H1 (cell line): ENCODE measurements around the gene ICAM5. TPM values are rescaled to one million over a fixed set of nuclear protein-coding genes. Genes with fewer than 3 reads are reported as not detected.

Source experiments
- CTCF ChIA-PET: fragments of 300-600 bp; sonication (Branson Sonifier 250); formaldehyde crosslinking; loops from one replicate; lab custom pipeline; 2021; ENCODE audit not compliant: partially characterized antibody; lab: Charles Lee
- POLR2A ChIA-PET: fragments of 300-600 bp; sonication (Branson Sonifier 250); formaldehyde crosslinking; loops from one replicate; lab custom pipeline; 2021; ENCODE audit warnings: inconsistent platforms; ENCODE audit not compliant: partially characterized antibody; lab: Charles Lee
- DNase-seq, 2 experiments: peaks; one replicate each; pipeline versions ENCODE4 v3.0.0 to v3.0.0-alpha.2; 2010 to 2022; ENCODE audit warnings: low spot score in 2 of 2, low read depth in 1 of 2, mixed read lengths in 1 of 2
- FAIRE-seq: peaks from 2 replicates; lab custom pipeline; 2011; peaks lifted over from hg19 to GRCh38; lab: Jason Lieb, UNC
- H2AFZ ChIP-seq: 2 replicates; pipeline ENCODE4 v1.8.1; 2012; ENCODE audit warnings: low read length, inconsistent platforms
- H2AK5ac ChIP-seq: 2 replicates; pipeline ENCODE4 v1.6.1; 2013; ENCODE audit warnings: low read depth, low read length
- H2BK120ac ChIP-seq: replicated peaks from 2 replicates; pipeline ENCODE3; 2013; ENCODE audit warnings: low read depth, low read length, inconsistent platforms
- H2BK12ac ChIP-seq: 2 replicates; pipeline ENCODE4 v1.6.1; 2013; ENCODE audit warnings: low read depth, low read length
- H2BK15ac ChIP-seq: 2 replicates; pipeline ENCODE4 v1.6.1; 2013; ENCODE audit warnings: low read length
- H2BK20ac ChIP-seq: 2 replicates; pipeline ENCODE4 v1.6.1; 2013; ENCODE audit warnings: low read length
- H2BK5ac ChIP-seq: 2 replicates; pipeline ENCODE4 v1.6.1; 2013; ENCODE audit warnings: low read depth, low read length
- H3K14ac ChIP-seq: 2 replicates; pipeline ENCODE4 v1.6.1; 2013; ENCODE audit warnings: inconsistent platforms; ENCODE audit not compliant: insufficient read length
- H3K18ac ChIP-seq: 2 replicates; pipeline ENCODE4 v1.6.1; 2013; ENCODE audit warnings: low read length; ENCODE audit errors: extremely low read depth
- H3K23ac ChIP-seq: 2 replicates; pipeline ENCODE4 v1.6.1; 2013; ENCODE audit warnings: inconsistent platforms; ENCODE audit not compliant: insufficient read length
- H3K23me2 ChIP-seq: 2 replicates; pipeline ENCODE4 v1.6.1; 2013; ENCODE audit warnings: low read depth, low read length
- H3K27ac ChIP-seq: 2 replicates; pipeline ENCODE4 v1.6.1; 2011; ENCODE audit warnings: low read depth, low read length, inconsistent platforms
- H3K27me3 ChIP-seq, 4 experiments: replicated peaks in 1 of 4; 1 replicate in 1 of 4; 2 replicates in 3 of 4; pipeline versions ENCODE4 v1.6.1 to v1.8.1; 2011 to 2013; ENCODE audit warnings: low read length in 3 of 4, mild to moderate bottlenecking in 3 of 4, inconsistent platforms in 2 of 4, mixed read lengths in 2 of 4, moderate library complexity in 1 of 4; ENCODE audit not compliant: control insufficient read depth in 3 of 4, insufficient read depth in 3 of 4; ENCODE audit errors: extremely low read depth in 1 of 4
- H3K36me3 ChIP-seq, 4 experiments: 2 replicates each; pipeline versions ENCODE4 v1.6.1 to v1.8.1; 2011 to 2013; ENCODE audit warnings: mild to moderate bottlenecking in 4 of 4, low read length in 3 of 4, moderate library complexity in 2 of 4, control low read depth in 1 of 4, inconsistent platforms in 1 of 4; ENCODE audit not compliant: insufficient read depth in 4 of 4, control insufficient read depth in 2 of 4
- H3K4ac ChIP-seq: replicated peaks from 2 replicates; pipeline ENCODE3; 2013; ENCODE audit warnings: low read length, low read depth, mixed read lengths, inconsistent platforms; ENCODE audit not compliant: insufficient read length
- H3K4me1 ChIP-seq, 4 experiments: replicated peaks in 1 of 4; 1 replicate in 1 of 4; 2 replicates in 3 of 4; pipeline versions ENCODE4 v1.6.1 to v1.8.1; 2011 to 2013; ENCODE audit warnings: low read length in 3 of 4, inconsistent platforms in 2 of 4, mixed read lengths in 1 of 4; ENCODE audit not compliant: insufficient read depth in 4 of 4, control insufficient read depth in 3 of 4
- H3K4me2 ChIP-seq, 2 experiments: 2 replicates each; pipeline versions ENCODE4 v1.6.1 to v1.8.1; 2011 to 2013; ENCODE audit warnings: low read depth in 2 of 2, low read length in 2 of 2, control low read depth in 1 of 2, inconsistent platforms in 1 of 2, mild to moderate bottlenecking in 1 of 2; ENCODE audit not compliant: insufficient read depth in 1 of 2
- H3K4me3 ChIP-seq, 4 experiments: fragments of 200-600, 300-600 bp in 1 of 4; sonication (generic), shearing (Covaris generic), sonication (Bioruptor Twin) in 1 of 4; 2 replicates each; pipeline versions ENCODE4 v1.5.1 to v1.8.1; 2011 to 2016; ENCODE audit warnings: low read length in 4 of 4, low read depth in 3 of 4, control low read depth in 2 of 4, inconsistent platforms in 2 of 4, mild to moderate bottlenecking in 2 of 4, mixed read lengths in 1 of 4, moderate library complexity in 1 of 4; ENCODE audit not compliant: insufficient read depth in 2 of 4; ENCODE audit errors: extremely low read depth in 1 of 4
- H3K56ac ChIP-seq: replicated peaks from 2 replicates; pipeline ENCODE3; 2013; ENCODE audit warnings: low read depth, mild to moderate bottlenecking, mixed read lengths, low read length, inconsistent platforms; ENCODE audit not compliant: insufficient read length
- H3K79me1 ChIP-seq: 2 replicates; pipeline ENCODE4 v1.6.1; 2013; ENCODE audit warnings: low read depth, low read length, control low read depth
- H3K79me2 ChIP-seq, 2 experiments: 2 replicates each; pipeline versions ENCODE4 v1.6.1 to v1.8.1; 2012 to 2013; ENCODE audit warnings: low read length in 2 of 2, mild to moderate bottlenecking in 2 of 2, inconsistent platforms in 1 of 2; ENCODE audit not compliant: insufficient read depth in 2 of 2, control insufficient read depth in 1 of 2
- H3K9ac ChIP-seq, 4 experiments: replicated peaks in 1 of 4; 1 replicate in 1 of 4; 2 replicates in 3 of 4; pipeline versions ENCODE4 v1.6.1 to v1.8.1; 2011 to 2013; ENCODE audit warnings: low read depth in 3 of 4, low read length in 3 of 4, control low read depth in 2 of 4, mild to moderate bottlenecking in 2 of 4, moderate library complexity in 2 of 4, inconsistent platforms in 1 of 4; ENCODE audit errors: extremely low read depth in 1 of 4
- H3K9me3 ChIP-seq, 2 experiments: 2 replicates each; pipeline versions ENCODE4 v1.6.1 to v1.8.1; 2012 to 2013; ENCODE audit warnings: mild to moderate bottlenecking in 2 of 2, moderate library complexity in 2 of 2, control low read depth in 1 of 2, inconsistent platforms in 1 of 2, low read depth in 1 of 2, low read length in 1 of 2, mixed read lengths in 1 of 2; ENCODE audit not compliant: insufficient read depth in 2 of 2
- H4K20me1 ChIP-seq, 2 experiments: replicated peaks in 1 of 2; 2 replicates each; pipeline versions ENCODE3 to v1.8.1; 2011 to 2013; ENCODE audit warnings: inconsistent platforms in 2 of 2, low read length in 2 of 2, mild to moderate bottlenecking in 1 of 2; ENCODE audit not compliant: insufficient read depth in 2 of 2, control insufficient read depth in 1 of 2
- H4K5ac ChIP-seq: 2 replicates; pipeline ENCODE4 v1.6.1; 2013; ENCODE audit warnings: low read length, low read depth, mixed read lengths, inconsistent platforms; ENCODE audit not compliant: insufficient read length
- H4K8ac ChIP-seq: 2 replicates; pipeline ENCODE4 v1.8.0; 2013; ENCODE audit warnings: mild to moderate bottlenecking, moderate library complexity, low read length, inconsistent platforms; ENCODE audit not compliant: insufficient read depth; ENCODE audit errors: extremely low read depth
- H4K91ac ChIP-seq: replicated peaks from 2 replicates; pipeline ENCODE3; 2013; ENCODE audit warnings: low read length, mixed read lengths, inconsistent platforms; ENCODE audit not compliant: insufficient read length
- ASH2L ChIP-seq: fragments of 200-600, 300-600 bp; sonication (generic); IDR thresholded peaks from one replicate; pipeline ENCODE4 v1.7.1; 2017; ENCODE audit warnings: low read length
- BACH1 ChIP-seq: IDR thresholded peaks from 2 replicates; pipeline ENCODE4 v1.6.1; 2012; ENCODE audit warnings: low read length, improper control_type of control experiment
- BCL11A ChIP-seq, 2 experiments: IDR thresholded peaks; one replicate each; pipeline ENCODE4 v1.6.1; 2011; ENCODE audit warnings: low read depth in 2 of 2, low read length in 2 of 2, mild to moderate bottlenecking in 2 of 2
- BRCA1 ChIP-seq: IDR thresholded peaks from 2 replicates; pipeline ENCODE4 v1.6.1; 2012; ENCODE audit warnings: low read depth, low read length, improper control_type of control experiment
- CEBPB ChIP-seq: IDR thresholded peaks from 2 replicates; pipeline ENCODE4 v1.6.1; 2012; ENCODE audit warnings: low read depth, low read length
- CREB1 ChIP-seq: IDR thresholded peaks from 2 replicates; pipeline ENCODE4 v1.6.1; 2012; ENCODE audit warnings: inconsistent platforms
- FOSL1 ChIP-seq: IDR thresholded peaks from 2 replicates; pipeline ENCODE4 v1.6.1; 2011; ENCODE audit warnings: mild to moderate bottlenecking, low read depth, low read length, moderate library complexity; ENCODE audit not compliant: insufficient read depth
- KDM4A ChIP-seq: IDR thresholded peaks from one replicate; pipeline ENCODE4 v1.7.1; 2012; ENCODE audit warnings: low read depth, mild to moderate bottlenecking, moderate library complexity, low read length, inconsistent platforms; ENCODE audit not compliant: severe bottlenecking
- POLR2A ChIP-seq, 2 experiments: IDR thresholded peaks; 1 replicate in 1 of 2; 2 replicates in 1 of 2; pipeline ENCODE4 v1.6.1; 2011; ENCODE audit warnings: low read depth in 2 of 2, low read length in 2 of 2, mild to moderate bottlenecking in 2 of 2; ENCODE audit errors: control extremely low read depth in 1 of 2
- TCF12 ChIP-seq: IDR thresholded peaks from 2 replicates; pipeline ENCODE4 v1.6.1; 2011; ENCODE audit warnings: low read depth, mild to moderate bottlenecking, low read length
- WGBS, 2 experiments: shearing (Covaris generic) in 1 of 2; methylation state at CpG; one replicate each; pipeline versions ENCODE4 v1.1.6 to v1.1.7; 2013 to 2015; ENCODE audit warnings: low lambda C conversion rate in 2 of 2, mixed read lengths in 2 of 2, inconsistent platforms in 1 of 2, low coverage in 1 of 2, missing lambda C conversion rate in 1 of 2; ENCODE audit not compliant: insufficient replicate concordance in 2 of 2, insufficient coverage in 1 of 2, insufficient read length in 1 of 2; ENCODE audit errors: extremely low coverage in 1 of 2, missing lambda C conversion rate in 1 of 2; 5-methylcytosine and 5-hydroxymethylcytosine counted together
- polyA plus RNA-seq, 7 experiments: library from polyadenylated mRNA; depleted of rRNA in 3 of 7; stranded (reverse) in 5 of 7; unstranded in 2 of 7; fragments of >200 nt in 5 of 7; fragments of 200-250 nt in 2 of 7; gene quantifications; 1 replicate in 5 of 7; 2 replicates in 1 of 7; 4 replicates in 1 of 7; pipeline versions ENCODE4 v1.2.1 to v1.2.3, GENCODE V29; 2011 to 2013; ENCODE audit warnings: missing spikeins in 2 of 7, mixed read lengths in 2 of 7
- total RNA-seq: library from RNA; stranded (reverse); fragmentation: NEBNext Ultra II Directional; extraction: Animal tissue kit (Norgen Biotek cat#: 25700); gene quantifications from 2 replicates; pipeline ENCODE4 v1.2.1, GENCODE V29; 2021
- TF ChIP-seq, protein P1 (sequence below): IDR thresholded peaks from 2 replicates; pipeline ENCODE4 v1.6.1; 2012; ENCODE audit warnings: inconsistent platforms

The ICAM5 gene
- total and polyA plus RNA-seq, 2 of the 8 experiments (the other 6 are each of a cell fraction or from before 2014, with no cell fraction given): 3.9 to 4.8 TPM

DNA sequence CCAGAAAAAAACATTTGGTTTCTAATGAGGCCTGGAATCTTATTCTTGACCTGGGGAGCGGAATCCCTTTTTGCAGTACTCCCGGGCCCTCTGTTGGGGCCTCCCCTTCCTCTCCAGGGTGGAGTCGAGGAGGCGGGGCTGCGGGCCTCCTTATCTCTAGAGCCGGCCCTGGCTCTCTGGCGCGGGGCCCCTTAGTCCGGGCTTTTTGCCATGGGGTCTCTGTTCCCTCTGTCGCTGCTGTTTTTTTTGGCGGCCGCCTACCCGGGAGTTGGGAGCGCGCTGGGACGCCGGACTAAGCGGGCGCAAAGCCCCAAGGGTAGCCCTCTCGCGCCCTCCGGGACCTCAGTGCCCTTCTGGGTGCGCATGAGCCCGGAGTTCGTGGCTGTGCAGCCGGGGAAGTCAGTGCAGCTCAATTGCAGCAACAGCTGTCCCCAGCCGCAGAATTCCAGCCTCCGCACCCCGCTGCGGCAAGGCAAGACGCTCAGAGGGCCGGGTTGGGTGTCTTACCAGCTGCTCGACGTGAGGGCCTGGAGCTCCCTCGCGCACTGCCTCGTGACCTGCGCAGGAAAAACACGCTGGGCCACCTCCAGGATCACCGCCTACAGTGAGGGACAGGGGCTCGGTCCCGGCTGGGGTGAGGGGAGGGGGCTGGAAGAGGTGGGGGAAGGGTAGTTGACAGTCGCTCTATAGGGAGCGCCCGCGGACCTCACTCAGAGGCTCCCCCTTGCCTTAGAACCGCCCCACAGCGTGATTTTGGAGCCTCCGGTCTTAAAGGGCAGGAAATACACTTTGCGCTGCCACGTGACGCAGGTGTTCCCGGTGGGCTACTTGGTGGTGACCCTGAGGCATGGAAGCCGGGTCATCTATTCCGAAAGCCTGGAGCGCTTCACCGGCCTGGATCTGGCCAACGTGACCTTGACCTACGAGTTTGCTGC is 2.7 kb upstream of the ICAM5 start, which contains the start of gene ICAM4:
TSS of gene ICAM4 (plus strand) at position 153 of the 935 bp plus-strand sequence. CDS start at position 211, 58 bp downstream.
- Histone ChIP-seq H3K4me3 (peak within 1 kb of the TSS; percentile 20 to 63 (median 34)), H2AFZ (peak within 1 kb of the TSS; percentile 72; the same call in 1 of the 2 replicates), H3K36me3 (no peaks in the 10 kb centered on the region), H4K91ac (no peak within 1 kb of the TSS), H3K23me2 (peaks cover 24% of the 10 kb centered on the region; the same call in 1 of the 2 replicates), H3K4me1 (peaks cover 0 to 38% (median 21%) of the 10 kb centered on the region in 4 experiments; a peak in 6 of 7 replicates), H3K79me2 (no peaks in the 10 kb centered on the region), H4K5ac (no peak within 1 kb of the TSS), H3K4ac (peak within 1 kb of the TSS; percentile 19), H3K9me3 (no peaks in the 10 kb centered on the region), H3K23ac (no peak within 1 kb of the TSS), H2BK15ac (peak within 1 kb of the TSS; percentile 46; the same call in 1 of the 2 replicates), H2AK5ac (no peak within 1 kb of the TSS; the same call in 1 of the 2 replicates), H4K8ac (peak within 1 kb of the TSS; percentile 30; the same call in 1 of the 2 replicates), H3K14ac (no peak within 1 kb of the TSS), H3K27ac (no peak within 1 kb of the TSS), H3K27me3 (peaks cover 33 to 53% (median 44%) of the 10 kb centered on the region in 4 experiments), H3K9ac (no peak within 1 kb of the TSS; a peak in 2 of 7 replicates), H2BK5ac (no peak within 1 kb of the TSS), H2BK120ac (no peak within 1 kb of the TSS), H2BK12ac (peak within 1 kb of the TSS; percentile 50; the same call in 1 of the 2 replicates), H3K56ac (no peak within 1 kb of the TSS), H3K79me1 (no peaks in the 10 kb centered on the region), H2BK20ac (0 out of 2 replicates have a peak within 1 kb of the TSS, but pooled peaks have one; percentile 72), H3K4me2 (peak within 1 kb of the TSS; percentile 81 to 85), H3K18ac (no peak within 1 kb of the TSS; the same call in 1 of the 2 replicates), H4K20me1 (peaks cover 0 to 11% of the 10 kb centered on the region in 2 experiments)
- 7% methylated on average over 47 of the region's 59 CpGs; no CpG with 5 or more reads in 1 of the 2 experiments for WGBS, 2 experiments
- ChIA-PET CTCF (interaction anchor here (0.7 to 11.6 kb wide), 15 partner anchors 9 to 118 kb away, joined by 3 to 94 read pairs (median 4); partner anchors contain the start of genes ICAM1 and TYK2), POLR2A (interaction anchor here (0.7 to 3.4 kb wide), 7 partner anchors 9 to 171 kb away, joined by 3 to 16 read pairs (median 7); partner anchors contain the start of genes FDX2, ICAM1 and RAVER1)
- DNase-seq (peak in 1 of 2 experiments; percentile 80), FAIRE-seq (no peak)
- TF ChIP-seq BACH1: no peak
- TF ChIP-seq, protein P1, sequence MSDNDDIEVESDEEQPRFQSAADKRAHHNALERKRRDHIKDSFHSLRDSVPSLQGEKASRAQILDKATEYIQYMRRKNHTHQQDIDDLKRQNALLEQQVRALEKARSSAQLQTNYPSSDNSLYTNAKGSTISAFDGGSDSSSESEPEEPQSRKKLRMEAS: peak; percentile 86
- no peak for TF ChIP-seq BCL11A (IDR thresholded peaks at IDR 0.05; ENCODE audit: low read depth in 2 of 2, low read length in 2 of 2)
- no peak for TF ChIP-seq CREB1
- TF ChIP-seq TCF12: no peak
- no peak for TF ChIP-seq CEBPB
- TF ChIP-seq BRCA1: no peak
- peak; percentile 78 for TF ChIP-seq KDM4A
- TF ChIP-seq FOSL1: no peak
- peak; percentile 71 for TF ChIP-seq ASH2L
- no peak for TF ChIP-seq POLR2A (IDR thresholded peaks at IDR 0.05; ENCODE audit: control extremely low read depth in 1 of 2, low read depth in 2 of 2, low read length in 2 of 2)
